Astrocyte (in vitro differentiated cells and primary cell): ENCODE data around the gene NFAT5.

Experiments
- EZH2 ChIP-seq: IDR thresholded peaks from 2 replicates; pipeline ENCODE4 v1.6.1; 2012; ENCODE audit warnings: mild to moderate bottlenecking, low read length, inconsistent platforms; ENCODE audit not compliant: insufficient read depth
- TF ChIP-seq, protein P1 (sequence below): IDR thresholded peaks from 2 replicates; pipeline ENCODE4 v1.5.1; 2011; ENCODE audit warnings: low read depth, mild to moderate bottlenecking, inconsistent platforms, low read length, moderate library complexity; ENCODE audit not compliant: insufficient read depth

DNA sequence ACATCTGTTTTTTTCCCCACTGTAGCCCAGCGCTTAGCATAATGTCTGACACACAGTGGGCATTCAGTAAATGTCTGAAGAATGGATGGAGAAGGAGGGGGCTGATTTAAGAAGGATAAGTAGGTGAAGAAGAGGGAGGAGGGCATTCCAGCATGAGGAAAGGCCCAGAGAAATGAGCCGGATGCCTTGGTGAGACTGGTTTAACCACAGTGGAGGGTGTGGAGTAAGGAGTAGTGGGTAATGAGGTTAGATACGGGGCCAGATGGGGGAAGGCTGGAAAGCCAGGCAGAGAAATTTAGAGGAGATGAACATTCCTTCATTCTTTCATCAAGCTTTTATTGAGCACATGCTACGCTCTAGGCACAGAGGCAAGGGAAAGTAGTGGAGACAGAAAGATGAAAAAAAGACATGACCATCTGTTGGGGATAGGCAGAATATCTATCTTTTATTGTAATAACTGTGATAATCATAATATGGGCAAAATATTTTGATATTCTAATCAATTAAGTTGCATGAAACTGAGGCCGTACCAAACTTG, 43.7 kb upstream of the NFAT5 start:
- TF ChIP-seq EZH2, result no peak
- TF ChIP-seq, protein P1, sequence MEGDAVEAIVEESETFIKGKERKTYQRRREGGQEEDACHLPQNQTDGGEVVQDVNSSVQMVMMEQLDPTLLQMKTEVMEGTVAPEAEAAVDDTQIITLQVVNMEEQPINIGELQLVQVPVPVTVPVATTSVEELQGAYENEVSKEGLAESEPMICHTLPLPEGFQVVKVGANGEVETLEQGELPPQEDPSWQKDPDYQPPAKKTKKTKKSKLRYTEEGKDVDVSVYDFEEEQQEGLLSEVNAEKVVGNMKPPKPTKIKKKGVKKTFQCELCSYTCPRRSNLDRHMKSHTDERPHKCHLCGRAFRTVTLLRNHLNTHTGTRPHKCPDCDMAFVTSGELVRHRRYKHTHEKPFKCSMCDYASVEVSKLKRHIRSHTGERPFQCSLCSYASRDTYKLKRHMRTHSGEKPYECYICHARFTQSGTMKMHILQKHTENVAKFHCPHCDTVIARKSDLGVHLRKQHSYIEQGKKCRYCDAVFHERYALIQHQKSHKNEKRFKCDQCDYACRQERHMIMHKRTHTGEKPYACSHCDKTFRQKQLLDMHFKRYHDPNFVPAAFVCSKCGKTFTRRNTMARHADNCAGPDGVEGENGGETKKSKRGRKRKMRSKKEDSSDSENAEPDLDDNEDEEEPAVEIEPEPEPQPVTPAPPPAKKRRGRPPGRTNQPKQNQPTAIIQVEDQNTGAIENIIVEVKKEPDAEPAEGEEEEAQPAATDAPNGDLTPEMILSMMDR, result no peak
